ENCODE data around the gene SPPL2C.

DNA sequence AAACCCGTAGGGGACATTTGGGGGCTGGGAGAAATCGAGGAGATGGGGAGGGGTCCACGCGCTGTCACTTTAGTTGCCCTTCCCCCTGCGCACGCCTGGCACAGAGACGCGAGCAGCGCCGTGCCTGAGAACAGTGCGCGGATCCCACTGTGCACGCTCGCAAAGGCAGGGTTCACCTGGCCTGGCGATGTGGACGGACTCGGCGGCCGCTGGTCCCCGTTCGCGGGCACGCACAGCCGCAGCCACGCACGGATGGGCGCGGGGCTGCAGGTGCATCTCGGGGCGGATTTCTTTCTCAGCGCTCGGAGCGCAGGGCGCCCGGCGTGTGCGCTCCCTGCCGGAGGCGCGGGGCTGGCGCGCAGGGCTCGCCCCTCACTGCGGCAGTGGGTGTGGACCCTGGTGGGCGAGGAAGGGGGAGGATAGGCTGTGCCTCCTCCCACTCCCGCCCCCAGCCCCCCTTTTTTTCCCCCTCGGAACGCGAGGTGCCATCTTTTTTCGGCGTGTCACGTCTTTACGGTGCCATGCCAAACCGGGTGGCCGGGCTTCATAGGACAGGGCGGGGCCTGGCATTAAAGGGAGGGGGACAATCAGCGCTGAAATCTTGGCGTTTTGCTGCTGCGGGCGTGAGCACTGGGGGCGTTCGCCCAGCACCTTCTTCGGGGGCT, 50.8 kb downstream of the SPPL2C start:
- TF ChIP-seq, protein P1, sequence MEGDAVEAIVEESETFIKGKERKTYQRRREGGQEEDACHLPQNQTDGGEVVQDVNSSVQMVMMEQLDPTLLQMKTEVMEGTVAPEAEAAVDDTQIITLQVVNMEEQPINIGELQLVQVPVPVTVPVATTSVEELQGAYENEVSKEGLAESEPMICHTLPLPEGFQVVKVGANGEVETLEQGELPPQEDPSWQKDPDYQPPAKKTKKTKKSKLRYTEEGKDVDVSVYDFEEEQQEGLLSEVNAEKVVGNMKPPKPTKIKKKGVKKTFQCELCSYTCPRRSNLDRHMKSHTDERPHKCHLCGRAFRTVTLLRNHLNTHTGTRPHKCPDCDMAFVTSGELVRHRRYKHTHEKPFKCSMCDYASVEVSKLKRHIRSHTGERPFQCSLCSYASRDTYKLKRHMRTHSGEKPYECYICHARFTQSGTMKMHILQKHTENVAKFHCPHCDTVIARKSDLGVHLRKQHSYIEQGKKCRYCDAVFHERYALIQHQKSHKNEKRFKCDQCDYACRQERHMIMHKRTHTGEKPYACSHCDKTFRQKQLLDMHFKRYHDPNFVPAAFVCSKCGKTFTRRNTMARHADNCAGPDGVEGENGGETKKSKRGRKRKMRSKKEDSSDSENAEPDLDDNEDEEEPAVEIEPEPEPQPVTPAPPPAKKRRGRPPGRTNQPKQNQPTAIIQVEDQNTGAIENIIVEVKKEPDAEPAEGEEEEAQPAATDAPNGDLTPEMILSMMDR (IDR thresholded peaks at IDR 0.05), result no peak
- no peak for TF ChIP-seq EP300 (IDR thresholded peaks at IDR 0.05)
